Measurements from ENCODE around the gene ZIM2. TPM values are rescaled to one million over a fixed set of nuclear protein-coding genes. Genes with fewer than 3 reads are reported as not detected.

The ZIM2 gene
- total and polyA plus RNA-seq, 12 donors, result 0.06 to 0.15 (median 0.13) TPM; not detected in 8

DNA sequence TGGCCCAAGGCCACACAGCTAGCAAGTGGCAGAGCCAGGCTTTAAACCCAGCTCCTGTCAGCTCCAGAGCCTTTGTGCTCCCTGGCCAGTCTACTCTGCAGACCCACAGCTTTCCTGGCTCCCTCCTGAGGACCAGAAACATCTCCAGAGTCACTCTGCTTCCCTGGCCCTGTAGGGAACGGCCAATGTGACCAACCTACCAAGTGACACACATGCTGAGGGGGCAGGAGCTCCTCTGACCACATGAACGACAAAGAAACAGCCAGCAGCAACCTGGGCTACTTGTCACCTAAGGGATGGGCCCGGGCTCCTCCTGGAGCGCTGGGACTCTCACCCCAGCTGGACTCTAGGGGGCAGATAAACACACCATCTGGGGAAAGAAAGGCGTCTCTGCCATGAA is 19.3 kb downstream of the ZIM2 start:
- H3K36me3 ChIP-seq, result peaks cover 0 to 67% (median 0%) of the 10 kb centered on the region in 9 donors
- no peak for DNase-seq
- no peak overlapping the region for H3K4me3 ChIP-seq
- no peak for ATAC-seq
- no peak overlapping the region for H3K27ac ChIP-seq
- H3K9me3 ChIP-seq, result peaks cover 0 to 29% (median 0%) of the 10 kb centered on the region in 11 donors
- 63 to 67% methylated on average over 5 of the region's 5 CpGs for WGBS, 2 donors
- intact Hi-C loops (cut with DNase I), result no loop called here
- no peaks in the 10 kb centered on the region for H3K27me3 ChIP-seq
- TF ChIP-seq, protein P1, sequence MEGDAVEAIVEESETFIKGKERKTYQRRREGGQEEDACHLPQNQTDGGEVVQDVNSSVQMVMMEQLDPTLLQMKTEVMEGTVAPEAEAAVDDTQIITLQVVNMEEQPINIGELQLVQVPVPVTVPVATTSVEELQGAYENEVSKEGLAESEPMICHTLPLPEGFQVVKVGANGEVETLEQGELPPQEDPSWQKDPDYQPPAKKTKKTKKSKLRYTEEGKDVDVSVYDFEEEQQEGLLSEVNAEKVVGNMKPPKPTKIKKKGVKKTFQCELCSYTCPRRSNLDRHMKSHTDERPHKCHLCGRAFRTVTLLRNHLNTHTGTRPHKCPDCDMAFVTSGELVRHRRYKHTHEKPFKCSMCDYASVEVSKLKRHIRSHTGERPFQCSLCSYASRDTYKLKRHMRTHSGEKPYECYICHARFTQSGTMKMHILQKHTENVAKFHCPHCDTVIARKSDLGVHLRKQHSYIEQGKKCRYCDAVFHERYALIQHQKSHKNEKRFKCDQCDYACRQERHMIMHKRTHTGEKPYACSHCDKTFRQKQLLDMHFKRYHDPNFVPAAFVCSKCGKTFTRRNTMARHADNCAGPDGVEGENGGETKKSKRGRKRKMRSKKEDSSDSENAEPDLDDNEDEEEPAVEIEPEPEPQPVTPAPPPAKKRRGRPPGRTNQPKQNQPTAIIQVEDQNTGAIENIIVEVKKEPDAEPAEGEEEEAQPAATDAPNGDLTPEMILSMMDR (IDR thresholded peaks at IDR 0.05), result no peak
- H3K4me1 ChIP-seq, result no peaks in the 10 kb centered on the region

DNA sequence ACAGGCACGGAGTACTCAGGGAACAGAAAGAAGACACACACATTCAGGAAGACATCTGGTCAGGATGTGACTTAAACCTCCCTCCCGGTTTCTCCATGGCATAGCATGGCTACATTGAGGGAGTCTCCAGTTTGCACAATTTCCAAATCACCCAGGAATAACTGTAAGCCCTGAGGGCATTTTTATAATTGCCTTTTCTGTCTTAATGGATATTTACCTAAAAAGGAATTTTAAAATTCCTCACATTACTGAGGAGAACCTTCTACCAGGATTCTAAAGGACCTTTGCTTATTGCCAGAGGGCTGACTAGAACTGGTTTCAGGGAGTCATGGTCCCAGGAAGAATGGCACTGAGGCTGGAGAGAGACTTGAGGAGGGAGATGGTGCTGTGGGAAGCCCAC is 21.4 kb downstream of the ZIM2 start:
- TF ChIP-seq, protein P1 (IDR thresholded peaks at IDR 0.05), result no peak
- peaks cover 0 to 67% (median 0%) of the 10 kb centered on the region in 9 donors for H3K36me3 ChIP-seq
- whole genome bisulfite sequencing, 2 donors, result 70 to 74% methylated on average over 2 of the region's 2 CpGs

DNA sequence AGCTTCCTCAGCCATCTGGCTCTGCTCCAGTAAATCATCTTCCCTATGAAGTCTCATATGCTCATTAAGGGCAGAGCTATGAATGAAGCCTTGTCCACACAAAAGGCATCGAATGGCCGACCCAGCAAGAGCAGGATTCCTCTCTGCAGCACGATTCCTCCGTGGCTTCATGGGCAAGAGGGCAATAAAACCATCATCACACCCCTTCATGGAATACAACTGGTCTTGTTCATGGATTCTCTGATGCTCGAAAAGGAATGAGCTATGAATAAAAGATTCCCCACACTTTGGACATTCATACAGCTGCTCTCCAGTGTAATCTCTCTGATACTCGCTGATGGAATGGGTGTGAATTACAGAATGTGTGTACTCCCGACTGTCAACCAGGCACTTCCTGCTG is 25.9 kb downstream of the ZIM2 start:
- WGBS, 2 donors, result 79 to 87% methylated on average over 7 of the region's 7 CpGs
- no peak for ATAC-seq
- intact Hi-C loops (cut with DNase I), result no loop called here
- Histone ChIP-seq H3K36me3 (peaks cover 0 to 30% (median 0%) of the 10 kb centered on the region in 9 donors), H3K27ac (no peak overlapping the region), H3K4me1 (no peaks in the 10 kb centered on the region), H3K9me3 (peaks cover 0 to 28% (median 0%) of the 10 kb centered on the region in 11 donors), H3K27me3 (no peaks in the 10 kb centered on the region), H3K4me3 (no peak overlapping the region)
- TF ChIP-seq, protein P1 (IDR thresholded peaks at IDR 0.05), result no peak
- DNase-seq, result no peak

More for the DNA sequence above, 21.4 kb downstream of the ZIM2 start:
- intact Hi-C loops (cut with DNase I), result no loop called here
- H3K4me3 ChIP-seq, result no peak overlapping the region
- DNase-seq, result no peak
- peaks cover 0 to 37% (median 0%) of the 10 kb centered on the region in 11 donors for H3K9me3 ChIP-seq
- no peak overlapping the region for H3K27ac ChIP-seq
- H3K27me3 ChIP-seq, result no peaks in the 10 kb centered on the region
- H3K4me1 ChIP-seq, result no peaks in the 10 kb centered on the region
- ATAC-seq, result no peak

DNA sequence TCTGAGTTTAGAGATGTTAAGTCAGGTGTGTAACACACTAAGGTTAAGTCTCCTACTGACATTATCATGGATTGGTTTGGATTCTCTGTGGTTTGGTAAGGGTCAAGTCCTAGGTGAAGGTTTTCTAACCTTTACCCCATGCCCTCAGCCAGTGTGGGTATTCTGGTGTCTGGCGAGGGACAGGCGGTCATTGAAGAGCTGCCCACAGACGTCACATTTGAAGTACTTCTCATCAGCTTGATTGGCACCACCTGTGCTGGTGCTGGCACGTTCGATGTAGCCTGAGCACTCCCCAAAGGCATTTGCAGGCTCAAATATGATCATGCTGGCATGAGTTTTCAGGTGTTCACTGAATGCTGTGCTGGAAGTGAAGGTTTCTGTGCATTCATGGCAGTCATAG is 27.0 kb downstream of the ZIM2 start:
- TF ChIP-seq, protein P1 (IDR thresholded peaks at IDR 0.05), result no peak
- intact Hi-C loops (cut with DNase I), result no loop called here
- Histone ChIP-seq H3K27ac (no peak overlapping the region), H3K36me3 (peaks cover 0 to 20% (median 0%) of the 10 kb centered on the region in 9 donors), H3K27me3 (no peaks in the 10 kb centered on the region), H3K4me1 (no peaks in the 10 kb centered on the region), H3K4me3 (no peak overlapping the region), H3K9me3 (peaks cover 0 to 28% (median 0%) of the 10 kb centered on the region in 11 donors)
- DNase-seq (no peak), ATAC-seq (no peak)
- 78 to 86% methylated on average over 5 of the region's 5 CpGs for whole genome bisulfite sequencing, 2 donors
